Stomach (tissue), 4 donors: ENCODE measurements around the gene ADAMTS13.

Source experiments
- CTCF ChIP-seq, 7 experiments: fragments of 450-650 bp in 4 of 7; fragments of 200-600 bp in 3 of 7; sonication (generic) in 3 of 7; IDR thresholded peaks; one replicate each; pipeline ENCODE4 v1.5.1; 2016 to 2019; ENCODE audit warnings: antibody characterized with exemption in 7 of 7, control low read depth in 2 of 7, mild to moderate bottlenecking in 1 of 7
- EP300 ChIP-seq: sonication (generic); formaldehyde crosslinking; IDR thresholded peaks from one replicate; pipeline ENCODE4 v1.6.1; 2017; ENCODE audit warnings: antibody characterized with exemption
- POLR2A ChIP-seq, 4 donors: fragments of 450-650 bp; IDR thresholded peaks; one replicate each; pipeline ENCODE4 v1.6.1; 2016; ENCODE audit warnings: antibody characterized with exemption in 4 of 4, control low read depth in 2 of 4, mild to moderate bottlenecking in 1 of 4, moderate library complexity in 1 of 4
- POLR2AphosphoS5 ChIP-seq, 3 donors: sonication (generic); formaldehyde crosslinking; IDR thresholded peaks; one replicate each; pipeline ENCODE4 v1.6.1; 2016; ENCODE audit warnings: antibody characterized with exemption in 3 of 3

GRCh38 chr9:133377721-133378216 lies 44.4 kb upstream of the ADAMTS13 start:
- no peak for TF ChIP-seq CTCF (IDR thresholded peaks at IDR 0.05)
- TF ChIP-seq POLR2AphosphoS5 (IDR thresholded peaks at IDR 0.05): no peak
- TF ChIP-seq POLR2A (IDR thresholded peaks at IDR 0.05): no peak
- no peak for TF ChIP-seq EP300
